NCI-H2081 treated with DMSO at 0.1 percent for 48 hours (cell line): ENCODE measurements around the gene POU2AF2.
"Not testable (repeated sequence)": the region's sequence is repeated elsewhere in the genome, so short reads cannot be mapped to it uniquely, and the experiment has no call there.

Experiments used
- DNase-seq: peaks from one replicate; lab custom pipeline; 2025; lab: John Stamatoyannopoulos, UW

Gene POU2AF2

GRCh38 chr11:111258046-111258445, 12.5 kb downstream of the POU2AF2 start:
- no peak for DNase-seq

- DNase-seq: no peak
Observed at GRCh38 chr11:111259896-111260295, 14.4 kb downstream of the POU2AF2 start.

GRCh38 chr11:111260811-111261210, 15.3 kb downstream of the POU2AF2 start:
- DNase-seq: no peak

- no peak for DNase-seq
Observed at GRCh38 chr11:111264646-111265045, 19.1 kb downstream of the POU2AF2 start.

GRCh38 chr11:111265421-111265820, 19.9 kb downstream of the POU2AF2 start:
- DNase-seq: no peak

- DNase-seq: not testable (repeated sequence)
Observed at GRCh38 chr11:111268303-111268702, 22.8 kb downstream of the POU2AF2 start.

- DNase-seq: no peak
Observed at GRCh38 chr11:111269146-111269868, 23.8 kb downstream of the POU2AF2 start.

GRCh38 chr11:111272420-111272819, 26.9 kb downstream of the POU2AF2 start:
- no peak for DNase-seq

GRCh38 chr11:111282562-111283075, 37.1 kb downstream of the POU2AF2 start:
- no peak for DNase-seq

GRCh38 chr11:111283945-111284481, 38.5 kb downstream of the POU2AF2 start:
- DNase-seq: no peak

GRCh38 chr11:111285189-111286091, 39.9 kb downstream of the POU2AF2 start:
- no peak for DNase-seq

GRCh38 chr11:111291764-111292163, 46.2 kb downstream of the POU2AF2 start:
- no peak for DNase-seq

- DNase-seq: not testable (repeated sequence)
Observed at GRCh38 chr11:111292408-111292807, 46.9 kb downstream of the POU2AF2 start.

- no peak for DNase-seq
Observed at GRCh38 chr11:111296196-111296595, 50.7 kb downstream of the POU2AF2 start.

- no peak for DNase-seq
Observed at GRCh38 chr11:111297696-111298095, 52.2 kb downstream of the POU2AF2 start.

- DNase-seq: no peak
Observed at GRCh38 chr11:111298413-111299100, 53.0 kb downstream of the POU2AF2 start, which contains the start of gene POU2AF3. POU2AF3 (plus strand) TSS chr11:111298546; CDS start chr11:111298582, 36 bp downstream.

GRCh38 chr11:111299101-111300026, 53.8 kb downstream of the POU2AF2 start:
- DNase-seq: no peak

GRCh38 chr11:111300569-111300968, 55.0 kb downstream of the POU2AF2 start:
- no peak for DNase-seq

- peak; percentile 93 for DNase-seq
Observed at GRCh38 chr11:111301004-111301841, 55.7 kb downstream of the POU2AF2 start.

GRCh38 chr11:111301842-111302118, 56.3 kb downstream of the POU2AF2 start:
- no peak for DNase-seq
